Naive thymus-derived CD4-positive, alpha-beta T cell (primary cell): ENCODE data around the gene ZNF648. TPM values are rescaled to one million over a fixed set of nuclear protein-coding genes. Genes with fewer than 3 reads are reported as not detected.

Experiments used
- ATAC-seq: fragments of 150-1000 bp; cut with Tn5 transposase; 2 replicates; pipeline ENCODE4 v1.10.0; 2021; ENCODE audit warnings: mild to moderate bottlenecking, moderate library complexity
- CTCF ChIA-PET: fragments of 350-600 bp; sonication (Branson Sonifier 250); formaldehyde crosslinking; loops from one replicate; lab custom pipeline; 2021; ENCODE audit warnings: antibody characterized with exemption; lab: Charles Lee
- POLR2A ChIA-PET: fragments of 350-600 bp; sonication (Branson Sonifier 250); formaldehyde crosslinking; loops from one replicate; lab custom pipeline; 2021; ENCODE audit warnings: antibody characterized with exemption, inconsistent platforms; lab: Charles Lee
- DNase-seq, 9 donors: peaks; one replicate each; pipeline versions ENCODE4 v3.0.0 to v3.0.0-alpha.2; 2020 to 2022; ENCODE audit warnings: mixed read lengths in 1 of 9
- H3K27ac ChIP-seq: one replicate; pipeline ENCODE4 v1.7.0; 2013; ENCODE audit warnings: mild to moderate bottlenecking, low read depth, low read length, moderate library complexity
- H3K27me3 ChIP-seq, 2 donors: one replicate each; pipeline ENCODE4 v1.7.0; 2013; ENCODE audit warnings: low read length in 2 of 2, mild to moderate bottlenecking in 2 of 2, moderate library complexity in 2 of 2; ENCODE audit not compliant: control insufficient read depth in 2 of 2, insufficient read depth in 2 of 2
- H3K36me3 ChIP-seq, 3 experiments: 1 replicate in 2 of 3; 2 replicates in 1 of 3; pipeline ENCODE4 v1.7.0; 2013; ENCODE audit warnings: low read length in 3 of 3, mild to moderate bottlenecking in 3 of 3, moderate library complexity in 1 of 3; ENCODE audit not compliant: insufficient read depth in 3 of 3, control insufficient read depth in 2 of 3
- H3K4me1 ChIP-seq, 2 donors: one replicate each; pipeline ENCODE4 v1.7.0; 2013; ENCODE audit warnings: low read length in 2 of 2, mild to moderate bottlenecking in 2 of 2, moderate library complexity in 1 of 2; ENCODE audit not compliant: control insufficient read depth in 2 of 2, insufficient read depth in 2 of 2
- H3K4me3 ChIP-seq: 2 replicates; pipeline ENCODE4 v1.7.0; 2013; ENCODE audit warnings: mild to moderate bottlenecking, low read length
- H3K9me3 ChIP-seq, 3 experiments: 1 replicate in 2 of 3; 2 replicates in 1 of 3; pipeline ENCODE4 v1.7.0; 2013; ENCODE audit warnings: low read length in 3 of 3; ENCODE audit not compliant: control insufficient read depth in 2 of 3
- H3K27ac Mint-ChIP-seq, 9 donors: one replicate each; pipeline ENCODE4 v1.8.0; 2020 to 2022; ENCODE audit warnings: mixed read lengths in 9 of 9, mild to moderate bottlenecking in 8 of 9, moderate library complexity in 5 of 9, inconsistent platforms in 2 of 9
- H3K27me3 Mint-ChIP-seq, 5 donors: one replicate each; pipeline ENCODE4 v1.8.0; 2021 to 2022; ENCODE audit warnings: mixed read lengths in 5 of 5, mild to moderate bottlenecking in 1 of 5
- H3K36me3 Mint-ChIP-seq, 5 donors: one replicate each; pipeline ENCODE4 v1.8.0; 2020 to 2022; ENCODE audit warnings: mixed read lengths in 5 of 5, mild to moderate bottlenecking in 3 of 5, inconsistent platforms in 1 of 5
- H3K4me1 Mint-ChIP-seq, 7 donors: one replicate each; pipeline ENCODE4 v1.8.0; 2020 to 2022; ENCODE audit warnings: mixed read lengths in 7 of 7, mild to moderate bottlenecking in 3 of 7, inconsistent platforms in 1 of 7
- H3K4me3 Mint-ChIP-seq, 10 donors: one replicate each; pipeline ENCODE4 v1.8.0; 2020 to 2022; ENCODE audit warnings: mild to moderate bottlenecking in 10 of 10, mixed read lengths in 10 of 10, moderate library complexity in 6 of 10, inconsistent platforms in 2 of 10
- H3K9me3 Mint-ChIP-seq, 11 donors: one replicate each; pipeline ENCODE4 v1.8.0; 2020 to 2022; ENCODE audit warnings: mixed read lengths in 11 of 11, mild to moderate bottlenecking in 4 of 11, inconsistent platforms in 1 of 11, moderate library complexity in 1 of 11
- intact Hi-C, 2 donors: fragments of 100-400 bp; cut with micrococcal nuclease; formaldehyde crosslinking; loops; one replicate each; pipeline ENCODE4 v1.15.1; 2023
- polyA plus RNA-seq, 2 donors: library from polyadenylated mRNA; unstranded; fragments of 300-500 nt; fragmentation: Illumina TruSeq; gene quantifications; one replicate each; pipeline ENCODE4 v1.2.3, GENCODE V29; 2021
- total RNA-seq, 6 experiments: library from RNA in 5 of 6; stranded (reverse) in 5 of 6; gene quantifications; 1 replicate in 5 of 6; 2 replicates in 1 of 6; pipeline ENCODE4 v1.2.3 and lab custom pipeline; 2021 to 2026

Gene ZNF648
- total and polyA plus RNA-seq, 7 experiments from 2014 or later: 0.07 to 0.13 TPM; not detected in 5

GRCh38 chr1:182084487-182085316, 23.2 kb upstream of the ZNF648 start:
- no peaks in the 10 kb centered on the region for H3K27me3 Mint-ChIP-seq
- no peaks in the 10 kb centered on the region for H3K9me3 Mint-ChIP-seq
- ChIA-PET POLR2A (interaction anchor here (0.6 to 2.7 kb wide), 2 partner anchors 309 to 311 kb away, joined by 3 to 14 read pairs; no protein-coding TSS in a partner anchor), CTCF (interaction anchor here (0.5 to 11.8 kb wide), 22 partner anchors 9 to 702 kb away, joined by 3 to 230 read pairs (median 4); partner anchors contain the start of genes GLUL, RNASEL and TEDDM1)
- intact Hi-C loops: loop anchor here (1.0 to 10.0 kb wide), 13 partner anchors 55 to 760 kb away; partner anchors contain the start of genes GLUL (in 1 of the 2), NPL (in 1 of the 2) and RGS16 (in 1 of the 2)
- DNase-seq (peak; percentile 60 to 79 (median 75)), ATAC-seq (peak; percentile 90)
- Histone ChIP-seq H3K4me1 (peaks cover 15 to 47% of the 10 kb centered on the region in 2 donors), H3K27ac (no peak overlapping the region), H3K36me3 (no peaks in the 10 kb centered on the region), H3K27me3 (no peaks in the 10 kb centered on the region), H3K4me3 (no peak overlapping the region), H3K9me3 (no peaks in the 10 kb centered on the region)
- no peaks in the 10 kb centered on the region for H3K36me3 Mint-ChIP-seq
- H3K4me1 Mint-ChIP-seq: peaks cover 27 to 54% (median 52%) of the 10 kb centered on the region in 7 donors
- H3K27ac Mint-ChIP-seq: peak overlapping the region; percentile 49 to 88 (median 83)
- H3K4me3 Mint-ChIP-seq: peak overlapping the region in 8 of 10 donors; percentile 8 to 45 (median 33)

GRCh38 chr1:182083851-182084486, 22.5 kb upstream of the ZNF648 start:
- peak overlapping the region in 2 of 10 donors; percentile 27 to 43 for H3K4me3 Mint-ChIP-seq
- ChIA-PET CTCF (interaction anchor here (1.1 to 11.8 kb wide), 11 partner anchors 11 to 698 kb away, joined by 3 to 230 read pairs (median 7); partner anchors contain the start of genes GLUL, RNASEL and TEDDM1), POLR2A (interaction anchor here (0.6 to 2.7 kb wide), 2 partner anchors 310 to 312 kb away, joined by 3 to 14 read pairs; no protein-coding TSS in a partner anchor)
- Histone ChIP-seq H3K4me1 (peaks cover 15 to 39% of the 10 kb centered on the region in 2 donors), H3K27me3 (no peaks in the 10 kb centered on the region), H3K27ac (no peak overlapping the region), H3K4me3 (no peak overlapping the region), H3K36me3 (no peaks in the 10 kb centered on the region), H3K9me3 (no peaks in the 10 kb centered on the region)
- H3K9me3 Mint-ChIP-seq: no peaks in the 10 kb centered on the region
- H3K4me1 Mint-ChIP-seq: peaks cover 27 to 47% (median 45%) of the 10 kb centered on the region in 7 donors
- peak overlapping the region in 4 of 9 donors; percentile 18 to 85 (median 83) for H3K27ac Mint-ChIP-seq
- H3K27me3 Mint-ChIP-seq: no peaks in the 10 kb centered on the region
- intact Hi-C loops: loop anchor here (1.0 to 10.0 kb wide), 5 partner anchors 55 to 761 kb away; partner anchors contain the start of gene NPL (in 1 of the 2)
- DNase-seq (no peak), ATAC-seq (no peak)
- no peaks in the 10 kb centered on the region for H3K36me3 Mint-ChIP-seq

GRCh38 chr1:182080955-182081582, 19.6 kb upstream of the ZNF648 start:
- Histone ChIP-seq H3K36me3 (no peaks in the 10 kb centered on the region), H3K9me3 (no peaks in the 10 kb centered on the region), H3K27me3 (no peaks in the 10 kb centered on the region), H3K4me3 (no peak overlapping the region), H3K27ac (no peak overlapping the region), H3K4me1 (peaks cover 2 to 10% of the 10 kb centered on the region in 2 donors)
- Mint-ChIP-seq H3K4me3 (no peak overlapping the region), H3K4me1 (peaks cover 9 to 18% (median 17%) of the 10 kb centered on the region in 7 donors), H3K9me3 (no peaks in the 10 kb centered on the region), H3K36me3 (no peaks in the 10 kb centered on the region), H3K27ac (no peak overlapping the region), H3K27me3 (peaks cover 0 to 5% (median 0%) of the 10 kb centered on the region in 5 donors)
- intact Hi-C loops: loop anchor here in 1 of 2 donors (1.0 to 10.0 kb wide), 3 partner anchors 119 to 764 kb away; no protein-coding TSS in a partner anchor
- CTCF ChIA-PET: interaction anchor here (0.6 to 11.8 kb wide), 13 partner anchors 11 to 602 kb away, joined by 3 to 230 read pairs (median 3); partner anchors contain the start of genes GLUL and TEDDM1
- ATAC-seq (peak; percentile 41), DNase-seq (peak in 6 of 9 donors; percentile 18 to 51 (median 37))
- POLR2A ChIA-PET: no interaction called here

GRCh38 chr1:182080040-182080439, 18.5 kb upstream of the ZNF648 start:
- Histone ChIP-seq H3K4me3 (no peak overlapping the region), H3K4me1 (peaks cover 2 to 6% of the 10 kb centered on the region in 2 donors), H3K9me3 (no peaks in the 10 kb centered on the region), H3K36me3 (no peaks in the 10 kb centered on the region), H3K27ac (no peak overlapping the region), H3K27me3 (no peaks in the 10 kb centered on the region)
- DNase-seq (no peak), ATAC-seq (no peak)
- intact Hi-C loops: loop anchor here in 1 of 2 donors (10.0 kb wide), 1 partner anchor 765 kb away; no protein-coding TSS in a partner anchor
- Mint-ChIP-seq H3K36me3 (no peaks in the 10 kb centered on the region), H3K4me1 (peaks cover 7 to 9% (median 8%) of the 10 kb centered on the region in 7 donors), H3K4me3 (no peak overlapping the region), H3K9me3 (no peaks in the 10 kb centered on the region), H3K27ac (no peak overlapping the region), H3K27me3 (peaks cover 0 to 5% (median 0%) of the 10 kb centered on the region in 5 donors)
- ChIA-PET POLR2A (no interaction called here), CTCF (interaction anchor here (0.7 to 11.8 kb wide), 7 partner anchors 10 to 601 kb away, joined by 3 to 230 read pairs (median 13); partner anchors contain the start of genes GLUL and TEDDM1)

GRCh38 chr1:182071924-182072323, 10.4 kb upstream of the ZNF648 start:
- H3K36me3 Mint-ChIP-seq: no peaks in the 10 kb centered on the region
- CTCF ChIA-PET: interaction anchor here (1.7 kb wide), 1 partner anchor 10 kb away, joined by 4 read pairs; no protein-coding TSS in a partner anchor
- H3K4me3 Mint-ChIP-seq: no peak overlapping the region
- Histone ChIP-seq H3K27me3 (no peaks in the 10 kb centered on the region), H3K4me3 (no peak overlapping the region), H3K4me1 (no peaks in the 10 kb centered on the region), H3K27ac (no peak overlapping the region), H3K36me3 (no peaks in the 10 kb centered on the region), H3K9me3 (no peaks in the 10 kb centered on the region)
- H3K4me1 Mint-ChIP-seq: peaks cover 0 to 10% (median 2%) of the 10 kb centered on the region in 7 donors
- H3K9me3 Mint-ChIP-seq: no peaks in the 10 kb centered on the region
- no peak for ATAC-seq
- DNase-seq: no peak
- POLR2A ChIA-PET: no interaction called here
- H3K27ac Mint-ChIP-seq: no peak overlapping the region
- intact Hi-C loops: no loop called here
- H3K27me3 Mint-ChIP-seq: peaks cover 11 to 24% (median 15%) of the 10 kb centered on the region in 5 donors
